HG02938 (cell line): ENCODE data around the gene FAM131C.
A peak's percentile ranks its signal among the peaks of the same experiment; 100 is the strongest.

Source experiments
- ATAC-seq: cut with Tn5 transposase; IDR thresholded peaks from one replicate; pipeline ENCODE4 v1.9.1; 2021; ENCODE audit warnings: mild to moderate bottlenecking, moderate library complexity; ENCODE audit not compliant: unreplicated experiment

FAM131C gene

GRCh38 chr1:16101623-16102022 is 28.2 kb upstream of the FAM131C start:
- no peak for ATAC-seq

- no peak for ATAC-seq
Measured at GRCh38 chr1:16099412-16099811, 26.0 kb upstream of the FAM131C start.

GRCh38 chr1:16095447-16095846 is 22.0 kb upstream of the FAM131C start:
- no peak for ATAC-seq

GRCh38 chr1:16094453-16095158 is 21.2 kb upstream of the FAM131C start:
- ATAC-seq = no peak

GRCh38 chr1:16093611-16094010 is 20.2 kb upstream of the FAM131C start:
- ATAC-seq = no peak

- ATAC-seq = no peak
Measured at GRCh38 chr1:16092923-16093511, 19.6 kb upstream of the FAM131C start.

GRCh38 chr1:16092097-16092922 is 18.9 kb upstream of the FAM131C start:
- no peak for ATAC-seq

- no peak for ATAC-seq
Measured at GRCh38 chr1:16091296-16091695, 17.8 kb upstream of the FAM131C start.

GRCh38 chr1:16090076-16090826 is 16.8 kb upstream of the FAM131C start:
- ATAC-seq = no peak

GRCh38 chr1:16088996-16089395 is 15.5 kb upstream of the FAM131C start:
- no peak for ATAC-seq

GRCh38 chr1:16088351-16088911 is 15.0 kb upstream of the FAM131C start:
- ATAC-seq = no peak

- no peak for ATAC-seq
Measured at GRCh38 chr1:16087733-16088132, 14.3 kb upstream of the FAM131C start.

GRCh38 chr1:16085522-16085921 is 12.1 kb upstream of the FAM131C start:
- ATAC-seq = no peak

- ATAC-seq = no peak
Measured at GRCh38 chr1:16083486-16083885, 10.0 kb upstream of the FAM131C start.

GRCh38 chr1:16082283-16083038 is 9.0 kb upstream of the FAM131C start:
- no peak for ATAC-seq

- ATAC-seq = no peak
Measured at GRCh38 chr1:16081636-16082035, 8.2 kb upstream of the FAM131C start.

GRCh38 chr1:16080422-16081150 is 7.1 kb upstream of the FAM131C start:
- no peak for ATAC-seq

GRCh38 chr1:16078925-16079656 is 5.6 kb upstream of the FAM131C start:
- ATAC-seq = peak; percentile 49
